NCI-H2029 (cell line): ENCODE results near the gene SNX3.
"Not testable (repeated sequence)": the region's sequence is repeated elsewhere in the genome, so short reads cannot be mapped to it uniquely, and the experiment has no call there.

Source experiments
- DNase-seq: peaks from one replicate; lab custom pipeline; 2025; lab: John Stamatoyannopoulos, UW

Gene SNX3

GRCh38 chr6:108260809-108261569 is at the start of gene SNX3:
SNX3 (minus strand) TSS chr6:108261040; CDS start chr6:108260921, 119 bp downstream.
- peak; percentile 90 for DNase-seq

DNA sequence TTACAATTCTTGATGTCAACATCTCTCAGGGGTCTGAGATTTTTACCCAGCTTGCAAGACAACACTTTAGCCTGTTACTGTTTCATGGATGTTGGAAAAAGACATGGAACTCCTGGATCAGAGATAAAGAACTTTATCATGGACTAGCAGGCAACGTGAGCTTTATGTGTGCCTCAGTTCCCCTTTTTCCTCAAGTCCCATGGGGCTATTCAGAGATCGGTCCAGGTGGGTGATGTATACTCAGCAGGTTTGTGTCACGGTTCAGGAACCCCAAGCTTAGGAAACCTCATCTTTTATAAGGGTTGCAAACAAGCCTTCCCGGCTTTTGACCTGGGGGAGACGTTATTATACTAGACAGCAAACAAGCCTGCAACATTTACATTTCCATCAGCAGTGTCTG is 49.0 kb upstream of the SNX3 start:
- no peak for DNase-seq

DNA sequence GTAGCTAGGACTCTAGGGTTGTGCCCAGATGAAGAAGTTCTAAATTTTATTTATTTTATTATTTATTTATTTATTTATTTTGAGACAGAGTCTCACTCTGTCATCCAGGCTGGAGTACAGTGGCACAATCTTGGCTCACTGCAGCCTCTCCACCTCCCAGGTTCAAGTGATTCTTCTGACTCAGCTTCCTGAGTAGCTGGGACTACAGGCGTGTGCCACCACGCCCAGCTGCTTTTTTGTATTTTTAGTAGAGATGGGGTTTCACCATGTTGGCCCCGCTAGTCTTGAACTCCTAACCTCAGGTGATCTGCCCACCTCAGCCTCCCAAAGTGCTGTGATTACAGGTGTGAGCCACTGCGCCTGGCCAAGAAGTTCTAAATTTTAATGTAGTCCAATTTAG is 47.8 kb upstream of the SNX3 start:
- DNase-seq, result not testable (repeated sequence)

DNA sequence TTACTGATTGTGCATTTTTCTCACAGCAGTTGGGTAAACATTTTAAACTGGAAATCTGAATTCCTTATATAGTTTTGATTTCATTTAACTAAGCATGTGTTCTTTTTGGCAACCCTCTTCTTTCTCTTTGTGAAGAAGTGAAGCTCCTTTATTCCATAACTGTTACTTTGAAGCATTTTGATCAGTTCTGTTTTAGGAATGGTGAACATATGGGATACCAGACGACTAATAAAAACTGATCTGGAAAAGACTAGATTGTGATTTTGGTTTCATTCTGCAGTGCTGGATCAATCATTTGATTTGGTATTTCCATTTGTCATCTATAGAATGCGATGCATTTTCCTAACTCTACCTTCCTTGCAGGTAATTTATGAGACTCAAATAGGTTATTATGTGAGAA is 43.8 kb upstream of the SNX3 start:
- no peak for DNase-seq

GRCh38 chr6:108302386-108302785 is 41.5 kb upstream of the SNX3 start:
- DNase-seq, result no peak

DNA sequence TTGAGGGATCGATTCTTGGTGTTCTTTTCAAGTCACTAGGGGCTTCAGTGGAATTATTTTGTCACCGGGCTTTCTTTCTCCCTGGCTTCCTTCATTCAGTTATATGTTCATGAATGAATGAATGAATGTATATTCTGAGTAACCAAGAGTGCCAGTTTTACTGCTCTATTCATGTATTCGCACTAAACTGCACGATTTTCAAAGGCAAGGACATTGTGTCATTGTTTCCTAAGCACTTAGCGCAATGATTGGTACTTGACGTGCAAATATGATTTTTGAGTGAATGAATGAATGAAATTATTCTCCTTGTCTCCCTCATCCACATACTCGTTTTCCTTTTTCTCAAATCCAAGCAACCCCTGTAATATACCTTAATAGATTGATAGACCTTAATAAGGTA is 34.8 kb upstream of the SNX3 start:
- no peak for DNase-seq

DNA sequence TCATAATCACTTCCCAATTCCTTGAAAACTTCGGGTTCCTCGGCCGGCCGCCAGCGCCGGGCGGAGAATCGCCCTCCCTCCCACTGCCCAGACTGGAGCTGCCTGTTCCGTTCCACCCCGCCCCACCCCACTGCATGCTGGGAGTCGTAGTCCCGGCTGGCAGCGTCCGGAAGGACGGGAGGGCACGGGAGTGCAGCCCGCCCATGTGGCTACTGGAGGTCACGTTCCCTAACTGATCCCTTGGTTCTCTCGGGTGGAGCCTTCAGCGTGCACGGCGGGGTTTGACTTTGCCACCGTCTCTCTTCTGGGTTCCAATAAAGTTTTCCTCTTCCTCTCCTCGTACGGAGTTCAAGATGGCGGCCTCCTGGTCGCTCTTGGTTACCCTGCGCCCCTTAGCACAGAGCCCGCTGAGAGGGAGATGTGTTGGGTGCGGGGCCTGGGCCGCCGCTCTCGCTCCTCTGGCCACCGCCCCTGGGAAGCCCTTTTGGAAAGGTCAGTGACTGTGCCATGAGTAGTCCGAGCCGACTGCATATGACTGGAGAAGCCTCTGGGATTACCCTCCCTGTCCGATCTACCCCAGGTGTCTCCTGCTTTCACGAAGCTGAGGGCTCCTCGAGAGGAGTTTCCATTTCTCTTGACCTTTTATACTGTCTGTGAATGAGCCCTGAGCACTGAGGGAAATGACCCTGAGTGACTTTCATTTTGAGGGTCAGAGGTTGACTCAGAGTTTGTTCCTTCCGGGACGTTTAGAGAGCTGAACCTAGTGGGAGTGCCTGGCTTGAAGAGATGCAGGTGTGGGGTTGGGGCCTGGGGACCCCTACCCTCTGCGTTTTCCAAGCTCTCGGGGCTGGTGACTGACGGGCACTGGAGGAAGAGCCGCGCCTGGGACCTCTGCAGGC is 34.1 kb upstream of the SNX3 start, which contains the start of gene AFG1L:
AFG1L (plus strand) TSS at position 328 of the 899 bp plus-strand sequence; CDS start at position 354, 26 bp downstream.
- DNase-seq, result peak; percentile 89

DNA sequence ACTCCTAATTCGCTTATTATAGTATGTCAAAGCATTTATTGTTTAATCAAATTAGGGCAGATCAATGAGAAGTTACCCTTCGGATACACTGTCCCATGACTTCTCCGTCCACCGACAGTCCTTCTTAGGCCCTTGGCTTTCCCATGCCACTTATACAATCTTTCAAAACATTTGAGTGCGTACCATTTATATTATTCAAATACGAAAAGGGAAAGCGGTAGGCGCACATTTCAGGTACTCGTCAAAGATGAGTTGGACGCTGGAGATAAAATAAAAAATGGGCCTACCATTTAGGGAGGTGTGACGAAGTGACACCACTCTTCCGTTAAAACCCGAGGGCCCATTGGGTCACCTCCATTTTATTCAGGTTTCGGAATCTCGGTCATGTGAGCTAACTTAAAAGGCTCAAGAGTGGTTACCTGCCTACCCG is 33.5 kb upstream of the SNX3 start:
- no peak for DNase-seq

- no peak for DNase-seq
Observed at GRCh38 chr6:108293527-108294296, 32.9 kb upstream of the SNX3 start.

DNA sequence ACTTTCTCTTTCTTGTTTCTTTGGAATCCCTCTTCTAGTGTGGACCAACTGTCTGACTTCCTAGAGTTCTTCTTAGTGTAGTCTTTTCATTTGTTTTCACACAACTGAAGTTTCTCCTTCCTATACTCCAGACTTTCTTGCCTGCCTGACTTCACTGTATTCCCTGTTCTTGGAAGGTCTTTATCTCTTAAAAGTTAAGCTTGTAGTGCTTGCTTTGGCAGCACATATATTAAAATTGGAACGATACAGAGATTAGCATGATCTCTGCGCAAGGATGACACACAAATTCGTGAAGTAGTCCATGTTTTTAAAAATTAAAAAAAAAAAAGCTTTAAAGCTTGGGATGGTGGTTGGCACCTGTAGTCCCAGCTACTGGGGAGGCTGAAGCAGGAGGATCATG is 31.7 kb upstream of the SNX3 start:
- DNase-seq, result not testable (repeated sequence)

DNA sequence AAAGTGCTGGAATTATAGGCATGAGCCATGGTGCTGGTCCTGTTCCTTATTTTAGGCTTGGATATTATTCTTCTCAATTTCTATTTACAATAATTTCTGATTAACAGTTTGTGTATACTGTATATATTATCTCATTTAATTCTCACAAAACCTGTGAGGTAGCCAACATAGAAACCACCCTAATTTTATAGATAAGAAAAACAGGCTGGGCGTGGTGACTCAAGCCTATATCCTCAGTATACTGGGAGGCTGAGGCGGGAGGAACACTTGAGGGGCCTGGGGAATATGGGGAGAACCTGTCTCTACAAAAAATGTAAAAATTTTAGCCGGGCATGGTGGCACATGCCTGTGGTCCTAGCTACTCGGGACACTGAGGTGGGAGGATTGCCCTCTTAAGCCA is 30.3 kb upstream of the SNX3 start:
- no peak for DNase-seq

DNA sequence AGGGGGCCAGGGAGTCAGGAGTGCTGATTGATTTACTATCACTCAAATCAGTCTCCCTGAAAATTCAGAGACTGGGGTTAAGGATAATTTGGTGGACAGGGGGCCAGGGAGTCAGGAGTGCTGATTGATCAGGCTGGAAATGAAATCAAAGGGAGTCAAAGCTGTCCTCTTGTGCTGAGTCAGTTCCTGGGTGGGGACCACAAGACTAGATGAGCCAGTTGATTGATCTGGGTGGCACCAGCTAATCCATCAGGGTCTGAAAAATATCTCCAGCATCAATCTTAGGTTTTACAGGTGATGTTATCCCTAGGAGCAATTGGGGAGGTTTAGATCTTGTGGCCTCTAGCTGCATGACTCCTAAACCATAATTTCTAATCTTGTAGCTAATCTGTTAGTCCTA is 27.9 kb upstream of the SNX3 start:
- no peak for DNase-seq

DNA sequence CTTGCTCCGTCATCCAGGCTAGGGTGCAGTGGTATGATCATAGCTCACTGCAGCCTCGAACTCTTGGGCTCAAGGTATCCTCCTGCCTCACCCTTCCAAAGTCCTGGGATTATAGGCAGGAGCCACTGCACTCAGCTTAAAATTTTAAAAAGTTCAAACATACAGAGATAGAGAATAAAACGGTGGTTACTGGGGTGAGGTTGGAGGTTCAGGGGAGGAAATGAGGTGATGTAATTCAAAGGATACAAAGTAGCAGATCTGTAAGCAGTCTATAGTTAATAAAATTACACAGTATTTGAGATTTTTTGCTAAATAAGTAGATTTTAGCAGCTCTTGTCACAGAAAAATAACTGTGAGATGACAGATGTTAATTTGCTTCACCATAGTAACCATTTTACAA is 26.5 kb upstream of the SNX3 start:
- DNase-seq, result no peak

GRCh38 chr6:108286366-108286765 is 25.5 kb upstream of the SNX3 start:
- DNase-seq, result no peak

- DNase-seq, result no peak
Observed at GRCh38 chr6:108285381-108285780, 24.5 kb upstream of the SNX3 start.

DNA sequence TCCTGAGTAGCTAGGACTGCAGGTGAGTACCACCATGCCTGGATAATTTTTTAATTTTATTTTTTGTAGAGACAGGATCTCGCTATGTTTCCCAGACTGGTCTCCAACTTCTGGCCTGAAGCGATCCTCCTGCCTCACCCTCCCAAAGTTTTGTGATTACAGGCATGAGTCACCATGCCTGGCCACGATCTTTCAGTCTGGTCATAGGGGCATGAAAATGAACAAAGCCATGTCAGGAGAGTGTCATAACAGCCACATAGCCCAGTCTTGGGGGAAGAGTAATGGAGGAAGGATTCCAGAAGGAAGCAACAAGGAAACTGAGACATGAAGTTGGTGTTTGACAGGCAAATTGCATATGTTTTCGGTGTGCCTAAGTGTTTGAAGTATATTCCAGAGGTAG is 17.0 kb upstream of the SNX3 start:
- DNase-seq, result no peak

- DNase-seq, result no peak
Observed at GRCh38 chr6:108277295-108277694, 16.5 kb upstream of the SNX3 start.

GRCh38 chr6:108275976-108276375 is 15.1 kb upstream of the SNX3 start:
- DNase-seq, result no peak

DNA sequence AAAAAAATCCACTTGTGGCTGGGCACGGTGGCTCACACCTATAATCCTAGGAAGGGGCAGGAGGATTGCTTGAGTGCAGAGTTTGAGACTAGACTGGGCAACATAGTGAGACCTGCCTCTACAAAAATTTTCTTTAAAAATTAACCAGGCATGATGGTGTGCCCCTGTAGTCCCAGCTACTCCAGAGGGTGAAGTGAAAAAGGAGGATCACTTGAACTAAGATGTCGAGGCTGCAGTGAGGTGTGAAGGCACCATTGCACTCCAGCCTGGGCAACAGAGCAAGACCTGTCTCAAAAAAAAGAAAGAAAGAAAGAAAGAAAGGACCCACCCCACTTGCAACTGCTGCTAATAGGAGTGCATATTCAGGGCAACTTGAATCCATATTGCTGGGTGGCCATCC is 13.7 kb upstream of the SNX3 start:
- DNase-seq, result no peak

GRCh38 chr6:108269955-108270354 is 9.1 kb upstream of the SNX3 start:
- DNase-seq, result not testable (repeated sequence)

DNA sequence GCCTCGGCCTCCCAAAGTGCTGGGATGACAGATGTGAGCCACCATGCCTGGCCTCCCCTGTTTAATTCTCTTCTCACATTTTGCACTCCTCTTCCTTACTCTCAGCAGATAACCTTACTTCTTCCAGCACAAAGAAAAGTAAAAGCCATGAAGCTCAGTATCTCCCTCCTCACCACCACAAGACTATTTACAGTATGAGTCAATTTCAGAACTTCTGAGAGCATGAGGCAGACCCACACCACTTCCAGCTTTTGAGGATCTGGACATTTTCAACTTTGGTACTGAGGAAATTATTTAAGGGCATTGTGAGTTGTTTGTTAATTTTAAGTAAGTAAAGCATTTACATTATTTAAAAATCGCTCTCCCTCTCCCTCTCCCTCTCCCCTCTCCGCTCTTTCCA is 8.0 kb upstream of the SNX3 start:
- no peak for DNase-seq

- DNase-seq, result no peak
Observed at GRCh38 chr6:108263371-108263770, 2.5 kb upstream of the SNX3 start.
